ENCODE data around the gene GSPT1. TPM values are rescaled to one million over a fixed set of nuclear protein-coding genes. Genes with fewer than 3 reads are reported as not detected.

GSPT1 gene
- total RNA-seq, 2 experiments from 2014 or later = 257 to 269 TPM

DNA sequence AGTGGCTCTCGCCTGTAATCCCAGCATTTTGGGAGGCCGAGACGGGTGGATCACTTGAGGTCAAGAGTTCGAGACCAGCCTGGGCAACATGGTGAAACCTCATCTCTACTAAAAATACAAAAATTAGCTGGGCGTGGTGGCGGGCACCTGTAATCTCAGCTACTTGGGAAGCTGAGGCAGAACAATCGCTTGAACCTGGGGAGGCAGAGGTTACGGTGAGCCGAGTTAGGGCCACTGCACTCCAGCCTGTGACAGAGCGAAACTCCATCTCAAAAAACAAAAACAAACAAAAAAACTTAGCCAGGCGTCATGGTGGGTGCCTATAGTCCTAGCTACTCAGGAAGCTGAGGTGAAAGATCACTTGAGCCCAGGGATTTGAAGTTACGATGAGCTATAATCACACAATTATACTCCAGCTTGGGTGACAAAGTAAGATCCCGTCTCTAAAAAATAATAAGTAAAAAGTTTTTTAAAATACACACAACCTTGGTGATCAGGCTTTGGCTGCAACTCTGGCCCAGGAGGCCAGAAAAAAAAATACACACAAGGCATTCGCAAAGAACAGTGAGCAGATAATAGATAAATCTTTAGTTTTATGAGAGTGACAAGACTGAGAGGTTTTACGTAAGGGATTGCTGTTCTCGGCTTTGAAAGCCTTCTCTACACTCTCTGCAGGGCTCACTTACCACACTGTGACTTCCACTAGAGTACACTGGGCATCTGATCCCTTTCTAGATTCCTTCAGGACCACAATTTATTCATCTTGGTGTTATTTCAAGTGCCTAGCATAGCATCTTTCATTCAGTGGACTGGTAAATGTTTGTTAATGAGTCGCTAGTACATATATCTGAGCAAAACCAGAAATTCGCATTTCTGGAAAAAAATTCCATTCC, 5.9 kb downstream of the GSPT1 start:
- intact Hi-C loops (cut with DNase I, micrococcal nuclease) = loop anchor here (2.0 to 10.0 kb wide), 3 partner anchors 17 to 655 kb away; partner anchors contain the start of gene SOCS1 (in 1 of the 2)
- POLR2A ChIA-PET = no interaction called here
- no peaks in the 10 kb centered on the region for H3K9me3 ChIP-seq (ENCODE audit: control insufficient read depth in 1 of 2, insufficient read depth in 1 of 2, low read length in 2 of 2)
- Mint-ChIP-seq H3K27ac (peak overlapping the region; percentile 61), H3K4me3 (peak overlapping the region; percentile 79), H3K4me1 (ENCODE audit: low read depth) (peaks cover 73% of the 10 kb centered on the region), H3K36me3 (ENCODE audit: low read depth) (peaks cover 71% of the 10 kb centered on the region), H3K9me3 (no peaks in the 10 kb centered on the region), H3K27me3 (no peaks in the 10 kb centered on the region)
- H3K27ac ChIP-seq (ENCODE audit: low read depth in 1 of 2, low read length in 2 of 2) = no peak overlapping the region
- no peaks in the 10 kb centered on the region for H3K27me3 ChIP-seq (ENCODE audit: control insufficient read depth in 1 of 2, insufficient read depth in 2 of 2, low read length in 2 of 2)
- DNase-seq (no peak), ATAC-seq (ENCODE audit: poor library complexity) (no peak)
- CTCF ChIA-PET = no interaction called here
- peaks cover 44% of the 10 kb centered on the region for H3K4me1 ChIP-seq (ENCODE audit: insufficient read depth, low read length)
- TF ChIP-seq, protein P1, sequence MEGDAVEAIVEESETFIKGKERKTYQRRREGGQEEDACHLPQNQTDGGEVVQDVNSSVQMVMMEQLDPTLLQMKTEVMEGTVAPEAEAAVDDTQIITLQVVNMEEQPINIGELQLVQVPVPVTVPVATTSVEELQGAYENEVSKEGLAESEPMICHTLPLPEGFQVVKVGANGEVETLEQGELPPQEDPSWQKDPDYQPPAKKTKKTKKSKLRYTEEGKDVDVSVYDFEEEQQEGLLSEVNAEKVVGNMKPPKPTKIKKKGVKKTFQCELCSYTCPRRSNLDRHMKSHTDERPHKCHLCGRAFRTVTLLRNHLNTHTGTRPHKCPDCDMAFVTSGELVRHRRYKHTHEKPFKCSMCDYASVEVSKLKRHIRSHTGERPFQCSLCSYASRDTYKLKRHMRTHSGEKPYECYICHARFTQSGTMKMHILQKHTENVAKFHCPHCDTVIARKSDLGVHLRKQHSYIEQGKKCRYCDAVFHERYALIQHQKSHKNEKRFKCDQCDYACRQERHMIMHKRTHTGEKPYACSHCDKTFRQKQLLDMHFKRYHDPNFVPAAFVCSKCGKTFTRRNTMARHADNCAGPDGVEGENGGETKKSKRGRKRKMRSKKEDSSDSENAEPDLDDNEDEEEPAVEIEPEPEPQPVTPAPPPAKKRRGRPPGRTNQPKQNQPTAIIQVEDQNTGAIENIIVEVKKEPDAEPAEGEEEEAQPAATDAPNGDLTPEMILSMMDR (IDR thresholded peaks at IDR 0.05) = no peak
- H3K4me3 ChIP-seq (ENCODE audit: low read length) = no peak overlapping the region
- peaks cover 19% of the 10 kb centered on the region for H3K36me3 ChIP-seq (ENCODE audit: insufficient read depth, low read length)

DNA sequence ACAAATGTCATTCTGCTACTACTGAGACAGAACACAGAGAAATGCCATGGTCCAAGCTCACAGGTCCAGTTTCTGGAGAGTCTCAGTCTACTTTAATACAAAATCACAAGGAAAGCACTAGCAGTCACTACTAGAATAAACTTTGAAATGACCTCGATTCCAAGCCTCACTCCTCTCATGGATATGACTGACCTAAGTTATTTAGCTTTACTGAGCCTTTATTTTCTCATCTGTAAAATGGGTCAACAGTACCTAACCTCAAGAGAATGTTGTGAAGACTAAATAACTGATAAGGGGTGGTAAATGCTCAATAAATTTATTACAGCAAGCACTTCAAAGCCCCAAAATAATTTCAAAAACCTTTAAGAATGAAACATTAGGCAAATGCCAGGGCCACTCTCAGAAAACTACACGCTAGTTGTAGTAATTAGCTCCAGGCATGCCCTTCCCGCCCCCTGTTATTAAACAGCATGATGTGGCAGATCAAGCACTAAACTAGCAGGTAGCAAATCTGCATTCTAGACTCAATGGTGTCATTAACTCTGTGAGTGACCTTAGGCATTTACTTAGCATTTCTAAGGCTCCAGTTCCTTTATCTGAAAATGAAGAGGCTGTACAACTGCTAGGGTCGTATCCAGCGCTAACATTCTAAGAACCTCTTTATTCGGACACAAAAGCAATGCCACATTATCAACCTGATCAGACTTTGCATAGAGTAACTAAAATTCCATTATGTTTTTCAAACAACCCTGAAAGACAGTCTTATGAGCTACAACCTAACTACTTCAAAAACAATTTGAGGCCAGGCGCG, 8.4 kb downstream of the GSPT1 start:
- Mint-ChIP-seq H3K36me3 (ENCODE audit: low read depth) (peaks cover 74% of the 10 kb centered on the region), H3K27ac (peak overlapping the region; percentile 13), H3K27me3 (no peaks in the 10 kb centered on the region), H3K9me3 (no peaks in the 10 kb centered on the region), H3K4me3 (no peak overlapping the region), H3K4me1 (ENCODE audit: low read depth) (peaks cover 68% of the 10 kb centered on the region)
- TF ChIP-seq, protein P1 (IDR thresholded peaks at IDR 0.05) = no peak
- CTCF ChIA-PET = no interaction called here
- H3K9me3 ChIP-seq (ENCODE audit: control insufficient read depth in 1 of 2, insufficient read depth in 1 of 2, low read length in 2 of 2) = no peaks in the 10 kb centered on the region
- no peak overlapping the region for H3K27ac ChIP-seq (ENCODE audit: low read depth in 1 of 2, low read length in 2 of 2)
- peaks cover 33% of the 10 kb centered on the region for H3K4me1 ChIP-seq (ENCODE audit: insufficient read depth, low read length)
- no peak for ATAC-seq (ENCODE audit: poor library complexity)
- intact Hi-C loops (cut with DNase I, micrococcal nuclease) = no loop called here
- H3K4me3 ChIP-seq (ENCODE audit: low read length) = no peak overlapping the region
- H3K36me3 ChIP-seq (ENCODE audit: insufficient read depth, low read length) = peaks cover 25% of the 10 kb centered on the region
- no peaks in the 10 kb centered on the region for H3K27me3 ChIP-seq (ENCODE audit: control insufficient read depth in 1 of 2, insufficient read depth in 2 of 2, low read length in 2 of 2)
- POLR2A ChIA-PET = interaction anchor here (0.9 to 1.3 kb wide), 3 partner anchors 9 to 110 kb away, joined by 3 to 4 read pairs (median 3); partner anchors contain the start of genes GSPT1 and ZC3H7A
- no peak for DNase-seq

DNA sequence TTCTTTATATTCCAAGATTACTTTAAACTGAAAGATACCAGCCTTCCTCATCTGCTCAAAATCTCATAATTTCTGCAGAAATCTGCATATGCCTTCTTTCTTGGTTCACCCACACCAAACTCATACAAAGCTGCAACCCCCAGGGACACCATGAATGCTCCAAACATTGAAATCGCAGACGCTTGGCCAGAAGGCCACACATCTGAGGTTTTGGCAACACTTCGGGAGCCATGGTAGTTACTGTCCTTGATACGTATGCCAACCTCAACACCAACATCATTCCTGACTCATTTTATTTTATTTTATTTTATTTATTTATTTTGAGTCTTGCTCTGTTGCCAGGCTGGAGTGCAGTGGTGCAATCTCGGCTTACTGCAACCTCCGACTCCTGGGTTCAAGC, 11.8 kb downstream of the GSPT1 start:
- peaks cover 71% of the 10 kb centered on the region for H3K36me3 Mint-ChIP-seq (ENCODE audit: low read depth)
- Histone ChIP-seq H3K27ac (ENCODE audit: low read depth in 1 of 2, low read length in 2 of 2) (no peak overlapping the region), H3K27me3 (ENCODE audit: control insufficient read depth in 1 of 2, insufficient read depth in 2 of 2, low read length in 2 of 2) (no peaks in the 10 kb centered on the region), H3K4me3 (ENCODE audit: low read length) (no peak overlapping the region), H3K9me3 (ENCODE audit: control insufficient read depth in 1 of 2, insufficient read depth in 1 of 2, low read length in 2 of 2) (no peaks in the 10 kb centered on the region), H3K4me1 (ENCODE audit: insufficient read depth, low read length) (peaks cover 36% of the 10 kb centered on the region), H3K36me3 (ENCODE audit: insufficient read depth, low read length) (peaks cover 30% of the 10 kb centered on the region)
- H3K27me3 Mint-ChIP-seq = no peaks in the 10 kb centered on the region
- no peak overlapping the region for H3K27ac Mint-ChIP-seq
- H3K9me3 Mint-ChIP-seq = no peaks in the 10 kb centered on the region
- H3K4me1 Mint-ChIP-seq (ENCODE audit: low read depth) = peaks cover 67% of the 10 kb centered on the region
- ATAC-seq (ENCODE audit: poor library complexity) (no peak), DNase-seq (no peak)
- H3K4me3 Mint-ChIP-seq = no peak overlapping the region
- CTCF ChIA-PET = no interaction called here
- intact Hi-C loops (cut with DNase I, micrococcal nuclease) = no loop called here
- POLR2A ChIA-PET = no interaction called here
- TF ChIP-seq, protein P1 (IDR thresholded peaks at IDR 0.05) = no peak
